Liver (tissue), 9 donors: Measurements from ENCODE around the gene CLPSL1. TPM values are rescaled to one million over a fixed set of nuclear protein-coding genes. Genes with fewer than 3 reads are reported as not detected.

Experiments
- DNase-seq: peaks from one replicate; pipeline ENCODE4 v3.0.0-alpha.2; 2017; ENCODE audit warnings: low spot score
- H3K27ac ChIP-seq, 2 donors: one replicate each; pipeline ENCODE4 v1.7.0; 2013; ENCODE audit warnings: inconsistent platforms in 2 of 2, low read length in 2 of 2, control low read depth in 1 of 2, low read depth in 1 of 2, mild to moderate bottlenecking in 1 of 2
- H3K27me3 ChIP-seq, 4 donors: one replicate each; pipeline versions ENCODE4 v1.6.1 to v1.7.0; 2013; ENCODE audit warnings: low read length in 3 of 4, inconsistent platforms in 1 of 4, mild to moderate bottlenecking in 1 of 4, moderate library complexity in 1 of 4; ENCODE audit not compliant: control insufficient read depth in 4 of 4, insufficient read depth in 4 of 4
- H3K36me3 ChIP-seq, 4 donors: one replicate each; pipeline versions ENCODE4 v1.6.1 to v1.7.0; 2013; ENCODE audit warnings: low read length in 3 of 4, mild to moderate bottlenecking in 3 of 4, low read depth in 1 of 4, moderate library complexity in 1 of 4; ENCODE audit not compliant: control insufficient read depth in 4 of 4, insufficient read depth in 3 of 4
- H3K4me1 ChIP-seq, 4 donors: one replicate each; pipeline versions ENCODE4 v1.6.1 to v1.7.0; 2013; ENCODE audit warnings: low read length in 3 of 4, mild to moderate bottlenecking in 3 of 4, moderate library complexity in 1 of 4; ENCODE audit not compliant: control insufficient read depth in 4 of 4, insufficient read depth in 4 of 4
- H3K4me3 ChIP-seq, 3 donors: one replicate each; pipeline versions ENCODE4 v1.6.1 to v1.7.0; 2013; ENCODE audit warnings: low read length in 3 of 3, control low read depth in 1 of 3, low read depth in 1 of 3, mild to moderate bottlenecking in 1 of 3
- H3K9ac ChIP-seq, 2 donors: one replicate each; pipeline ENCODE4 v1.7.0; 2013; ENCODE audit warnings: low read length in 2 of 2, mild to moderate bottlenecking in 2 of 2, moderate library complexity in 2 of 2, control low read depth in 1 of 2, low read depth in 1 of 2
- H3K9me3 ChIP-seq, 4 donors: one replicate each; pipeline versions ENCODE4 v1.6.1 to v1.7.0; 2013; ENCODE audit warnings: low read length in 3 of 4; ENCODE audit not compliant: control insufficient read depth in 4 of 4
- EGR1 ChIP-seq, 2 donors: IDR thresholded peaks; 2 replicates each; pipeline ENCODE4 v1.6.1; 2016 to 2018; ENCODE audit warnings: antibody characterized with exemption in 2 of 2, low read depth in 2 of 2
- FOXA1 ChIP-seq: IDR thresholded peaks from 2 replicates; pipeline ENCODE4 v1.6.1; 2016; ENCODE audit warnings: antibody characterized with exemption
- FOXA2 ChIP-seq: IDR thresholded peaks from 2 replicates; pipeline ENCODE4 v1.6.1; 2016; ENCODE audit warnings: antibody characterized with exemption
- GABPA ChIP-seq, 2 donors: IDR thresholded peaks in 1 of 2; conservative IDR thresholded peaks in 1 of 2; 2 replicates each; pipeline ENCODE4 v1.6.1; 2016; ENCODE audit warnings: antibody characterized with exemption in 2 of 2, mild to moderate bottlenecking in 1 of 2, moderate library complexity in 1 of 2
- HNF4A ChIP-seq, 2 donors: conservative IDR thresholded peaks; 2 replicates each; pipeline ENCODE4 v1.6.1; 2016; ENCODE audit warnings: antibody characterized with exemption in 2 of 2, mild to moderate bottlenecking in 2 of 2
- HNF4G ChIP-seq: IDR thresholded peaks from 2 replicates; pipeline ENCODE4 v1.6.1; 2016; ENCODE audit warnings: antibody characterized with exemption
- JUND ChIP-seq, 2 donors: IDR thresholded peaks; 2 replicates each; pipeline ENCODE4 v1.6.1; 2016; ENCODE audit warnings: antibody characterized with exemption in 2 of 2
- NR2F2 ChIP-seq: IDR thresholded peaks from 2 replicates; pipeline ENCODE4 v1.6.1; 2016; ENCODE audit warnings: antibody characterized with exemption
- RAD21 ChIP-seq, 2 donors: IDR thresholded peaks; 2 replicates each; pipeline ENCODE4 v1.6.1; 2016; ENCODE audit warnings: antibody characterized with exemption in 2 of 2, mild to moderate bottlenecking in 2 of 2
- RXRA ChIP-seq, 2 donors: IDR thresholded peaks; 2 replicates each; pipeline ENCODE4 v1.6.1; 2017 to 2018; ENCODE audit warnings: antibody characterized with exemption in 2 of 2, mild to moderate bottlenecking in 1 of 2
- SP1 ChIP-seq: IDR thresholded peaks from 2 replicates; pipeline ENCODE4 v1.6.1; 2018; ENCODE audit warnings: antibody characterized with exemption, mild to moderate bottlenecking
- TAF1 ChIP-seq: conservative IDR thresholded peaks from 2 replicates; pipeline ENCODE4 v1.6.1; 2016; ENCODE audit warnings: antibody characterized with exemption, mild to moderate bottlenecking
- YY1 ChIP-seq: IDR thresholded peaks from 2 replicates; pipeline ENCODE4 v1.6.1; 2016; ENCODE audit warnings: antibody characterized with exemption, mild to moderate bottlenecking
- WGBS: extraction: QIAGEN DNeasy Blood & Tissue Kit; methylation state at CpG from one replicate; pipeline ENCODE4 v1.1.7; 2013; 5-methylcytosine and 5-hydroxymethylcytosine counted together
- polyA plus RNA-seq, 2 donors: library from polyadenylated mRNA; stranded (reverse) in 1 of 2; unstranded in 1 of 2; fragments of 200-250 nt in 1 of 2; fragments of >200 nt in 1 of 2; fragmentation: Nextera tagmentation in 1 of 2; extraction: Ambion mirVana in 1 of 2; gene quantifications; one replicate each; pipeline versions ENCODE4 v1.2.1 to v1.2.3, GENCODE V29; 2013 to 2015
- total RNA-seq, 2 donors: library from RNA; depleted of rRNA; stranded (reverse); fragments of >200 nt; gene quantifications; one replicate each; pipeline ENCODE4 v1.2.3, GENCODE V29; 2014
- TF ChIP-seq, protein P1 (sequence below): IDR thresholded peaks from 2 replicates; pipeline ENCODE4 v1.6.1; 2016; ENCODE audit warnings: antibody characterized with exemption
- TF ChIP-seq, protein P2 (sequence below): IDR thresholded peaks from 2 replicates; pipeline ENCODE4 v1.6.1; 2016; ENCODE audit warnings: antibody characterized with exemption, mild to moderate bottlenecking
- TF ChIP-seq, protein P3 (sequence below): IDR thresholded peaks from 2 replicates; pipeline ENCODE4 v1.6.1; 2016; ENCODE audit warnings: antibody characterized with exemption
- TF ChIP-seq, protein P4 (sequence below): IDR thresholded peaks from 2 replicates; pipeline ENCODE4 v1.6.1; 2016; ENCODE audit warnings: antibody characterized with exemption
- TF ChIP-seq, protein P5 (sequence below): fragments of 150-350 bp; IDR thresholded peaks from 2 replicates; pipeline ENCODE4 v1.5.1; 2017; ENCODE audit warnings: improper control_type of control experiment, low read depth, low read length; ENCODE audit not compliant: missing input control
- donor health status: healthy.
- donor health status: healthy.
- donor health status: healthy.
- donor health status: healthy.
- donor health status: healthy.

CLPSL1 gene
- total and polyA plus RNA-seq, 4 donors = not detected

DNA sequence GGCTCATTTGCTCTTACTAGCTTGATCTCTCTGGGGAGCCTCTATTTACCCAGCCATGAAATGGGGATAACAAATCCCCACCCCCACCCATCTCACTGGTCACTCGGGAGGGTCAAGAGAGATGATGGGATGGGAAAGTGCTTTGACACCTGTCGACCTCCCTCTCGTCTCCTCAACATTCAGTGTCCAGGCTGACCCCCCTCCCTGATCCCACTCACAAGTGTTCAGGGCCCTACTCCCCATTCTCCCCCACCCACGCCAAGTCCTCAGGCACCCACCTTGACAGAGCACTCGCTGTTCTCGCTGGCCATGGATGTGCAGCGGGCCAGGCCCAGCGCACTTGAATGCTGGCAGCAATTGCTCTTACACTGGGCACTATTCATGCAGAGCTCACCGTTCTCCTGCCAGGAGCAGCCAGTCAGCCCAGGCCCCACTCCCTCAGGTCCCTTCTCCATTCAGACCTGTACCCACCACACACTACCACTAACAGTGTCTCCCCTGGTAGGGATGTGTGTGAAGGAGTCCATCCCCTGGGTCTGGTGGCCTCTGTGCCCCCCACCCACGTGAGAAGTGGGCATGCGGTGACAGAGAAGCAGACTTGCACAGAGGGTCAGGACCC lies 14.7 kb downstream of the CLPSL1 start:
- 92% methylated on average over 11 of the region's 11 CpGs for WGBS
- no peak for DNase-seq
- Histone ChIP-seq H3K9ac (no peak overlapping the region), H3K4me1 (no peaks in the 10 kb centered on the region), H3K36me3 (no peaks in the 10 kb centered on the region), H3K9me3 (no peaks in the 10 kb centered on the region), H3K27ac (no peak overlapping the region), H3K4me3 (no peak overlapping the region), H3K27me3 (no peaks in the 10 kb centered on the region)
- TF ChIP-seq NR2F2 = no peak
- no peak for TF ChIP-seq JUND (IDR thresholded peaks at IDR 0.05)
- TF ChIP-seq, protein P1, sequence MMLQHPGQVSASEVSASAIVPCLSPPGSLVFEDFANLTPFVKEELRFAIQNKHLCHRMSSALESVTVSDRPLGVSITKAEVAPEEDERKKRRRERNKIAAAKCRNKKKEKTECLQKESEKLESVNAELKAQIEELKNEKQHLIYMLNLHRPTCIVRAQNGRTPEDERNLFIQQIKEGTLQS = no peak
- TF ChIP-seq RAD21 (IDR thresholded peaks at IDR 0.05) = no peak

DNA sequence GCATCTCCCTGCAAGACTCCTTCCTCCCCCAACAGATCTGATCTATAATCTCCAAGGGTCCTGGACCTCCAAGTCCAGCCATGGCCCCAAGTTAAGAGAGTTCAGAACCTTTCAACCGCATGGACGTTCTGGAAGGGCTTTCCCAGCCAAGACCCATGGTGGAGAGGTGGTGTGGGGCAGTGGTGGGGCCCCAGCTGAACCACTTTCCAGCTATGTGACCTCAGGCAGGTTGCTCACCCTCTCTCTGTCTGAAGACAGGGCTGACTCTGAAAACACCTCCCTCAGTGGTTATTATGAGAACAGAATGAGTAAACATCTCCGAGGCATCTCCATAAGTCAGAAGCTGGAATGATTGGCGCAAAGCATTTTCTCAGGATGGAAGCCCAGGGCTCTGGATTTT lies 15.4 kb downstream of the CLPSL1 start:
- no peaks in the 10 kb centered on the region for H3K9me3 ChIP-seq
- WGBS = 83% methylated on average over 4 of the region's 4 CpGs
- H3K27me3 ChIP-seq = no peaks in the 10 kb centered on the region
- H3K36me3 ChIP-seq = no peaks in the 10 kb centered on the region
- H3K4me1 ChIP-seq = no peaks in the 10 kb centered on the region
- H3K4me3 ChIP-seq = no peak overlapping the region
- no peak for DNase-seq
- H3K9ac ChIP-seq = no peak overlapping the region
- H3K27ac ChIP-seq = no peak overlapping the region
- no peak for TF ChIP-seq EGR1 (IDR thresholded peaks at IDR 0.05; ENCODE audit: low read depth in 2 of 2)
- no peak for TF ChIP-seq GABPA (IDR thresholded peaks at IDR 0.05 in 1 of 2, conservative IDR thresholded peaks at IDR 0.05 in 1 of 2)
- no peak for TF ChIP-seq SP1
- TF ChIP-seq HNF4A (conservative IDR thresholded peaks at IDR 0.05) = no peak
- TF ChIP-seq, protein P2, sequence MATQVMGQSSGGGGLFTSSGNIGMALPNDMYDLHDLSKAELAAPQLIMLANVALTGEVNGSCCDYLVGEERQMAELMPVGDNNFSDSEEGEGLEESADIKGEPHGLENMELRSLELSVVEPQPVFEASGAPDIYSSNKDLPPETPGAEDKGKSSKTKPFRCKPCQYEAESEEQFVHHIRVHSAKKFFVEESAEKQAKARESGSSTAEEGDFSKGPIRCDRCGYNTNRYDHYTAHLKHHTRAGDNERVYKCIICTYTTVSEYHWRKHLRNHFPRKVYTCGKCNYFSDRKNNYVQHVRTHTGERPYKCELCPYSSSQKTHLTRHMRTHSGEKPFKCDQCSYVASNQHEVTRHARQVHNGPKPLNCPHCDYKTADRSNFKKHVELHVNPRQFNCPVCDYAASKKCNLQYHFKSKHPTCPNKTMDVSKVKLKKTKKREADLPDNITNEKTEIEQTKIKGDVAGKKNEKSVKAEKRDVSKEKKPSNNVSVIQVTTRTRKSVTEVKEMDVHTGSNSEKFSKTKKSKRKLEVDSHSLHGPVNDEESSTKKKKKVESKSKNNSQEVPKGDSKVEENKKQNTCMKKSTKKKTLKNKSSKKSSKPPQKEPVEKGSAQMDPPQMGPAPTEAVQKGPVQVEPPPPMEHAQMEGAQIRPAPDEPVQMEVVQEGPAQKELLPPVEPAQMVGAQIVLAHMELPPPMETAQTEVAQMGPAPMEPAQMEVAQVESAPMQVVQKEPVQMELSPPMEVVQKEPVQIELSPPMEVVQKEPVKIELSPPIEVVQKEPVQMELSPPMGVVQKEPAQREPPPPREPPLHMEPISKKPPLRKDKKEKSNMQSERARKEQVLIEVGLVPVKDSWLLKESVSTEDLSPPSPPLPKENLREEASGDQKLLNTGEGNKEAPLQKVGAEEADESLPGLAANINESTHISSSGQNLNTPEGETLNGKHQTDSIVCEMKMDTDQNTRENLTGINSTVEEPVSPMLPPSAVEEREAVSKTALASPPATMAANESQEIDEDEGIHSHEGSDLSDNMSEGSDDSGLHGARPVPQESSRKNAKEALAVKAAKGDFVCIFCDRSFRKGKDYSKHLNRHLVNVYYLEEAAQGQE = no peak
- no peak for TF ChIP-seq NR2F2
- TF ChIP-seq, protein P3, sequence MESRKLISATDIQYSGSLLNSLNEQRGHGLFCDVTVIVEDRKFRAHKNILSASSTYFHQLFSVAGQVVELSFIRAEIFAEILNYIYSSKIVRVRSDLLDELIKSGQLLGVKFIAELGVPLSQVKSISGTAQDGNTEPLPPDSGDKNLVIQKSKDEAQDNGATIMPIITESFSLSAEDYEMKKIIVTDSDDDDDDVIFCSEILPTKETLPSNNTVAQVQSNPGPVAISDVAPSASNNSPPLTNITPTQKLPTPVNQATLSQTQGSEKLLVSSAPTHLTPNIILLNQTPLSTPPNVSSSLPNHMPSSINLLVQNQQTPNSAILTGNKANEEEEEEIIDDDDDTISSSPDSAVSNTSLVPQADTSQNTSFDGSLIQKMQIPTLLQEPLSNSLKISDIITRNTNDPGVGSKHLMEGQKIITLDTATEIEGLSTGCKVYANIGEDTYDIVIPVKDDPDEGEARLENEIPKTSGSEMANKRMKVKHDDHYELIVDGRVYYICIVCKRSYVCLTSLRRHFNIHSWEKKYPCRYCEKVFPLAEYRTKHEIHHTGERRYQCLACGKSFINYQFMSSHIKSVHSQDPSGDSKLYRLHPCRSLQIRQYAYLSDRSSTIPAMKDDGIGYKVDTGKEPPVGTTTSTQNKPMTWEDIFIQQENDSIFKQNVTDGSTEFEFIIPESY = no peak
- no peak for TF ChIP-seq TAF1
- TF ChIP-seq JUND (IDR thresholded peaks at IDR 0.05) = no peak
- TF ChIP-seq FOXA1 = no peak
- TF ChIP-seq, protein P4, sequence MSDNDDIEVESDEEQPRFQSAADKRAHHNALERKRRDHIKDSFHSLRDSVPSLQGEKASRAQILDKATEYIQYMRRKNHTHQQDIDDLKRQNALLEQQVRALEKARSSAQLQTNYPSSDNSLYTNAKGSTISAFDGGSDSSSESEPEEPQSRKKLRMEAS = no peak
- TF ChIP-seq, protein P1 = no peak
- no peak for TF ChIP-seq YY1
- TF ChIP-seq RXRA (IDR thresholded peaks at IDR 0.05) = no peak
- no peak for TF ChIP-seq HNF4G
- TF ChIP-seq RAD21 (IDR thresholded peaks at IDR 0.05) = no peak
- TF ChIP-seq FOXA2 = no peak
- TF ChIP-seq, protein P5, sequence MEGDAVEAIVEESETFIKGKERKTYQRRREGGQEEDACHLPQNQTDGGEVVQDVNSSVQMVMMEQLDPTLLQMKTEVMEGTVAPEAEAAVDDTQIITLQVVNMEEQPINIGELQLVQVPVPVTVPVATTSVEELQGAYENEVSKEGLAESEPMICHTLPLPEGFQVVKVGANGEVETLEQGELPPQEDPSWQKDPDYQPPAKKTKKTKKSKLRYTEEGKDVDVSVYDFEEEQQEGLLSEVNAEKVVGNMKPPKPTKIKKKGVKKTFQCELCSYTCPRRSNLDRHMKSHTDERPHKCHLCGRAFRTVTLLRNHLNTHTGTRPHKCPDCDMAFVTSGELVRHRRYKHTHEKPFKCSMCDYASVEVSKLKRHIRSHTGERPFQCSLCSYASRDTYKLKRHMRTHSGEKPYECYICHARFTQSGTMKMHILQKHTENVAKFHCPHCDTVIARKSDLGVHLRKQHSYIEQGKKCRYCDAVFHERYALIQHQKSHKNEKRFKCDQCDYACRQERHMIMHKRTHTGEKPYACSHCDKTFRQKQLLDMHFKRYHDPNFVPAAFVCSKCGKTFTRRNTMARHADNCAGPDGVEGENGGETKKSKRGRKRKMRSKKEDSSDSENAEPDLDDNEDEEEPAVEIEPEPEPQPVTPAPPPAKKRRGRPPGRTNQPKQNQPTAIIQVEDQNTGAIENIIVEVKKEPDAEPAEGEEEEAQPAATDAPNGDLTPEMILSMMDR = no peak
